Fibroblast of lung (primary cell): Measurements from ENCODE around the gene UNC5A.

ENCODE experiments used
- CTCF ChIP-seq, 2 donors: IDR thresholded peaks in 1 of 2; conservative IDR thresholded peaks in 1 of 2; 1 replicate in 1 of 2; 2 replicates in 1 of 2; pipeline ENCODE4 v1.5.1; 2011 to 2012; ENCODE audit warnings: low read length in 2 of 2, control low read depth in 1 of 2, inconsistent platforms in 1 of 2, low read depth in 1 of 2, mild to moderate bottlenecking in 1 of 2
- EZH2 ChIP-seq: IDR thresholded peaks from 2 replicates; pipeline ENCODE4 v1.5.1; 2012; ENCODE audit warnings: low read length, control low read depth, mild to moderate bottlenecking; ENCODE audit errors: missing control alignments

- TF ChIP-seq CTCF (conservative IDR thresholded peaks at IDR 0.05 in 1 of 2, IDR thresholded peaks at IDR 0.05 in 1 of 2; ENCODE audit: low read depth in 1 of 2, low read length in 2 of 2) (no peak), EZH2 (no peak)
Measured at GRCh38 chr5:176889321-176890280, 79.2 kb downstream of the UNC5A start.
